ENCODE data around the gene VAV3.
"Not testable (repeated sequence)": the region's sequence is repeated elsewhere in the genome, so short reads cannot be mapped to it uniquely, and the experiment has no call there.

VAV3 gene

GRCh38 chr1:107726860-107727259 is 238.1 kb downstream of the VAV3 start:
- no peak for DNase-seq

- no peak for DNase-seq
These were observed 240.3 kb downstream of the VAV3 start for GRCh38 chr1:107724648-107725047.

- not testable (repeated sequence) for DNase-seq
These were observed 244.8 kb downstream of the VAV3 start for GRCh38 chr1:107720210-107720609.

GRCh38 chr1:107710005-107710404 is 255.0 kb downstream of the VAV3 start:
- no peak for DNase-seq

- no peak for DNase-seq
These were observed 257.9 kb downstream of the VAV3 start for GRCh38 chr1:107707111-107707510.

GRCh38 chr1:107706182-107706581 is 258.8 kb downstream of the VAV3 start:
- DNase-seq: no peak

GRCh38 chr1:107704911-107705310 is 260.1 kb downstream of the VAV3 start:
- no peak for DNase-seq

- no peak for DNase-seq
These were observed 261.9 kb downstream of the VAV3 start for GRCh38 chr1:107702946-107703571.

GRCh38 chr1:107700651-107701050 is 264.3 kb downstream of the VAV3 start:
- not testable (repeated sequence) for DNase-seq

GRCh38 chr1:107698161-107698560 is 266.8 kb downstream of the VAV3 start:
- no peak for DNase-seq

- no peak for DNase-seq
These were observed 269.6 kb downstream of the VAV3 start for GRCh38 chr1:107695341-107695740.

- no peak for DNase-seq
These were observed 272.2 kb downstream of the VAV3 start for GRCh38 chr1:107692580-107693345.

GRCh38 chr1:107691540-107691939 is 273.4 kb downstream of the VAV3 start:
- DNase-seq: no peak

- no peak for DNase-seq
These were observed 274.5 kb downstream of the VAV3 start for GRCh38 chr1:107690491-107690890.

GRCh38 chr1:107689733-107690132 is 275.2 kb downstream of the VAV3 start:
- DNase-seq: no peak

- DNase-seq: no peak
These were observed 275.8 kb downstream of the VAV3 start for GRCh38 chr1:107689159-107689558.

GRCh38 chr1:107687849-107688753 is 276.9 kb downstream of the VAV3 start:
- no peak for DNase-seq

GRCh38 chr1:107683683-107684082 is 281.3 kb downstream of the VAV3 start:
- no peak for DNase-seq

GRCh38 chr1:107683191-107683657 is 281.8 kb downstream of the VAV3 start:
- no peak for DNase-seq

- DNase-seq: no peak
These were observed 282.5 kb downstream of the VAV3 start for GRCh38 chr1:107682467-107682866.

GRCh38 chr1:107681001-107681479 is 283.9 kb downstream of the VAV3 start:
- no peak for DNase-seq

GRCh38 chr1:107680579-107680985 is 284.4 kb downstream of the VAV3 start:
- no peak for DNase-seq

- DNase-seq: no peak
These were observed 285.5 kb downstream of the VAV3 start for GRCh38 chr1:107679411-107679953.
